Measurements from ENCODE around the gene C2CD5. TPM values are rescaled to one million over a fixed set of nuclear protein-coding genes. Genes with fewer than 3 reads are reported as not detected.

Gene C2CD5, protein sequence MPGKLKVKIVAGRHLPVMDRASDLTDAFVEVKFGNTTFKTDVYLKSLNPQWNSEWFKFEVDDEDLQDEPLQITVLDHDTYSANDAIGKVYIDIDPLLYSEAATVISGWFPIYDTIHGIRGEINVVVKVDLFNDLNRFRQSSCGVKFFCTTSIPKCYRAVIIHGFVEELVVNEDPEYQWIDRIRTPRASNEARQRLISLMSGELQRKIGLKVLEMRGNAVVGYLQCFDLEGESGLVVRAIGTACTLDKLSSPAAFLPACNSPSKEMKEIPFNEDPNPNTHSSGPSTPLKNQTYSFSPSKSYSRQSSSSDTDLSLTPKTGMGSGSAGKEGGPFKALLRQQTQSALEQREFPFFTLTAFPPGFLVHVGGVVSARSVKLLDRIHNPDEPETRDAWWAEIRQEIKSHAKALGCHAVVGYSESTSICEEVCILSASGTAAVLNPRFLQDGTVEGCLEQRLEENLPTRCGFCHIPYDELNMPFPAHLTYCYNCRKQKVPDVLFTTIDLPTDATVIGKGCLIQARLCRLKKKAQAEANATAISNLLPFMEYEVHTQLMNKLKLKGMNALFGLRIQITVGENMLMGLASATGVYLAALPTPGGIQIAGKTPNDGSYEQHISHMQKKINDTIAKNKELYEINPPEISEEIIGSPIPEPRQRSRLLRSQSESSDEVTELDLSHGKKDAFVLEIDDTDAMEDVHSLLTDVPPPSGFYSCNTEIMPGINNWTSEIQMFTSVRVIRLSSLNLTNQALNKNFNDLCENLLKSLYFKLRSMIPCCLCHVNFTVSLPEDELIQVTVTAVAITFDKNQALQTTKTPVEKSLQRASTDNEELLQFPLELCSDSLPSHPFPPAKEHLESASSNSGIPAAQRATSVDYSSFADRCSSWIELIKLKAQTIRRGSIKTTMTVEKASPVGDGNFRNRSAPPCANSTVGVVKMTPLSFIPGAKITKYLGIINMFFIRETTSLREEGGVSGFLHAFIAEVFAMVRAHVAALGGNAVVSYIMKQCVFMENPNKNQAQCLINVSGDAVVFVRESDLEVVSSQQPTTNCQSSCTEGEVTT
- total RNA-seq (2022) (44.6 and 51.5 TPM in 2 replicates), Bru-seq, nascent RNA (percentile 88 among the genes with signal in this experiment), BruChase-seq, experiment 1, labeled RNA remaining after a 2-hour chase (percentile 88 among the genes with signal in this experiment), BruChase-seq, experiment 2, labeled RNA remaining after a 6-hour chase (percentile 84 among the genes with signal in this experiment)
- long read RNA-seq, full-length matches to known transcripts = 17 of 45 reads
- long read RNA-seq, partial matches to known transcripts = 19 of 45 reads
- long read RNA-seq, other reads (novel, unspliced or antisense) = 9 of 45 reads

DNA sequence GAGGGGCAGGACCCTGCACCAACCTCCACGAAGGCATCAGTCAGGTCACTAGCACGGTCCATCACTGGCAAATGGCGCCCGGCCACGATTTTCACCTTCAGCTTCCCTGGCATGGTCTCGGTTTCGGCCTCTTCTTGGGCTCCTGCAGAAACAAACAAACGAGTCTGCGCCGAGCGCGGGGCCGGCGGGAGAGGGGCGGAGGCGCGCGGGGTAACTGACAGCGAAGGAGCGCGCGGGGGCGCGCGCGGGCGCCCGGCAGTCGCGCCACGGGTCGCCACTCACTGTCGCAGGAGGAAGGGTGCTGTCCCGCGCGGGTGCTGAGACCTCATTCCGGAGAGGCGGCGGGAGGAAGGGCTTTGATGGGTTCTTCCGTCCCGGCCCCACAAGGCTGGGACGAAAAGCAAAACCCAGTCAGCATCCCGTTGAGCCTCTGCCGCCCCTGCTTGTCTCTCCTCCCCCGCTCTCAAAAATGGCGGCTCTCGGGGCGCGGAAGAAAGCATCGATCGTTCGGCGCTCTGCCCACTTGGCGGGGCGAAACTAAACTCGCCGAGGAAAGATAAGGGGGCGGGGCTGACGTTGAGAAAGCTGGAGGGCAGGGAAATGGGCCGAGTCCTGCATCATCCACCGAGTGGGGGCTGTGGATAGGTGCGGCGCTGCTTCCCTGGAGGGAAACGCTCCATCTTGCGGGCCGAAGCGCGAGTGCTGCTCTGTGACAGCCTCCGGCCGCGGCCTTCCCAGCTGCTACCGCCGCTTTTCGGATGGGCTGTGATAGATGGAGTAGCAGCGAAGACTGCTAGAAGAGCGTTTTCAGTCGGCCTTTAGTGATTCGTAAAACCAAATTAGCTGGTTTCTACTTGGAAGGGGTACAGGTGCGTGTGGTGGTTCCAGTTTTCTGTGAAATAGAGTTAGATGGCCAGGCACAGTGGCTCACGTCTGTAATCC lies at the start of gene C2CD5:
TSS of gene C2CD5 (minus strand) at position 505 of the 942 bp plus-strand sequence. CDS start at position 113, 392 bp downstream.
- peaks cover 8% of the 10 kb centered on the region for H3K36me3 Mint-ChIP-seq (ENCODE audit: insufficient read depth, unreplicated experiment)
- no peaks in the 10 kb centered on the region for H3K27me3 Mint-ChIP-seq (ENCODE audit: insufficient read depth, unreplicated experiment)
- peak within 1 kb of the TSS; percentile 87 for H3K4me3 Mint-ChIP-seq (ENCODE audit: unreplicated experiment)
- CTCF ChIA-PET = interaction anchor here (0.6 to 1.3 kb wide), 5 partner anchors 15 to 88 kb away, joined by 3 to 8 read pairs (median 3); partner anchors contain the start of gene ETNK1
- TF ChIP-seq, protein P1, sequence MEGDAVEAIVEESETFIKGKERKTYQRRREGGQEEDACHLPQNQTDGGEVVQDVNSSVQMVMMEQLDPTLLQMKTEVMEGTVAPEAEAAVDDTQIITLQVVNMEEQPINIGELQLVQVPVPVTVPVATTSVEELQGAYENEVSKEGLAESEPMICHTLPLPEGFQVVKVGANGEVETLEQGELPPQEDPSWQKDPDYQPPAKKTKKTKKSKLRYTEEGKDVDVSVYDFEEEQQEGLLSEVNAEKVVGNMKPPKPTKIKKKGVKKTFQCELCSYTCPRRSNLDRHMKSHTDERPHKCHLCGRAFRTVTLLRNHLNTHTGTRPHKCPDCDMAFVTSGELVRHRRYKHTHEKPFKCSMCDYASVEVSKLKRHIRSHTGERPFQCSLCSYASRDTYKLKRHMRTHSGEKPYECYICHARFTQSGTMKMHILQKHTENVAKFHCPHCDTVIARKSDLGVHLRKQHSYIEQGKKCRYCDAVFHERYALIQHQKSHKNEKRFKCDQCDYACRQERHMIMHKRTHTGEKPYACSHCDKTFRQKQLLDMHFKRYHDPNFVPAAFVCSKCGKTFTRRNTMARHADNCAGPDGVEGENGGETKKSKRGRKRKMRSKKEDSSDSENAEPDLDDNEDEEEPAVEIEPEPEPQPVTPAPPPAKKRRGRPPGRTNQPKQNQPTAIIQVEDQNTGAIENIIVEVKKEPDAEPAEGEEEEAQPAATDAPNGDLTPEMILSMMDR (IDR thresholded peaks at IDR 0.05; ENCODE audit: insufficient read depth in 1 of 2, low read depth in 1 of 2, low read length in 1 of 2, severe bottlenecking in 1 of 2, unreplicated experiment in 1 of 2) = peak in 1 of 2 experiments; percentile 58
- DNase-seq = peak; percentile 100
- intact Hi-C loops (cut with micrococcal nuclease; ENCODE audit: unreplicated experiment) = loop anchor here (1.0 to 2.0 kb wide), 6 partner anchors 10 to 88 kb away; partner anchors contain the start of gene ETNK1
- Histone ChIP-seq H3K27me3 (replicated peaks; ENCODE audit: control insufficient read depth, insufficient read depth, low read length) (no peaks in the 10 kb centered on the region), H3K4me1 (peaks cover 8% of the 10 kb centered on the region), H3K9me3 (no peaks in the 10 kb centered on the region), H3K4me3 (ENCODE audit: low read depth, low read length) (peak within 1 kb of the TSS; percentile 69), H3K36me3 (ENCODE audit: control insufficient read depth, insufficient read depth, low read length) (no peaks in the 10 kb centered on the region)
- peak within 1 kb of the TSS; percentile 89 for H3K27ac Mint-ChIP-seq (ENCODE audit: unreplicated experiment)
- H3K9me3 Mint-ChIP-seq (ENCODE audit: unreplicated experiment) = no peaks in the 10 kb centered on the region
- POLR2A ChIA-PET = interaction anchor here (0.7 to 2.2 kb wide), 3 partner anchors 15 to 83 kb away, joined by 3 to 37 read pairs (median 5); partner anchors contain the start of gene ETNK1
- peaks cover 18% of the 10 kb centered on the region for H3K4me1 Mint-ChIP-seq (ENCODE audit: low read depth, unreplicated experiment)
- BruUV-seq (replicated peaks) = TSS peak; percentile 63

DNA sequence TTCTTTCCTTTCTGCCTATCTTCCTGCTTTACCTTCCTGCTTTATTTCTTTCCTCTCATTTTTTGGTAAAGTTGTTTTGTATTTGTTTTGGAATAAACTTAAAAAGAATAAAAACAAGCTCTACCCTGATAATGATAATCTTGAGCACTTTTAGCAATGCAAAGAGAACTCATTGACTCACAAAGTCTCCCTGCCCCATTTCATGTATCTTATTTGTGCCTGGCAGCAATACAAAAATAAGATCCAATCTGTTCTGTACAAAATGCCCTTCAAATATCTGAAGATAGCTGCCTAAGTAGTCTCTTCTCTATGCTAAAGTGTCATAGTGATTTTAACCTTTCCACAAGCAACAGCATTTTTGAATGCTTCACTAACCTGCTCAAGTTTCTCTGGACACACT lies 49.5 kb upstream of the C2CD5 start:
- CTCF ChIA-PET = no interaction called here
- no peak overlapping the region for H3K27ac Mint-ChIP-seq (ENCODE audit: unreplicated experiment)
- POLR2A ChIA-PET = no interaction called here

More for the DNA sequence above, 49.5 kb upstream of the C2CD5 start:
- intact Hi-C loops (cut with micrococcal nuclease; ENCODE audit: unreplicated experiment) = no loop called here
- peaks cover 5% of the 10 kb centered on the region for H3K4me1 Mint-ChIP-seq (ENCODE audit: low read depth, unreplicated experiment)
- no TSS peak for BruUV-seq (replicated peaks)
- H3K36me3 ChIP-seq (ENCODE audit: control insufficient read depth, insufficient read depth, low read length) = no peaks in the 10 kb centered on the region
- H3K9me3 ChIP-seq = no peaks in the 10 kb centered on the region
- no peak overlapping the region for H3K4me3 Mint-ChIP-seq (ENCODE audit: unreplicated experiment)
- TF ChIP-seq, protein P1 (IDR thresholded peaks at IDR 0.05; ENCODE audit: insufficient read depth in 1 of 2, low read depth in 1 of 2, low read length in 1 of 2, severe bottlenecking in 1 of 2, unreplicated experiment in 1 of 2) = no peak
- no peak for DNase-seq
- H3K27me3 ChIP-seq (replicated peaks; ENCODE audit: control insufficient read depth, insufficient read depth, low read length) = no peaks in the 10 kb centered on the region
- peaks cover 8% of the 10 kb centered on the region; the same call in 1 of the 2 replicates for H3K4me1 ChIP-seq
- no peaks in the 10 kb centered on the region for H3K27me3 Mint-ChIP-seq (ENCODE audit: insufficient read depth, unreplicated experiment)
- no peaks in the 10 kb centered on the region for H3K9me3 Mint-ChIP-seq (ENCODE audit: unreplicated experiment)
- H3K36me3 Mint-ChIP-seq (ENCODE audit: insufficient read depth, unreplicated experiment) = no peaks in the 10 kb centered on the region
- no peak overlapping the region for H3K4me3 ChIP-seq (ENCODE audit: low read depth, low read length)
